Activated CD4-positive, CD25-positive, alpha-beta regulatory T cell treated with anti-CD3 and anti-CD28 coated beads, Interleukin-2, amount 50 U/mL, for 24 hours (primary cell): ENCODE data around the gene ZBTB4.

Experiments used
- ATAC-seq, 2 donors: fragments of 150-1000 bp; cut with Tn5 transposase; one replicate each; pipeline ENCODE4 v1.10.0; 2021; ENCODE audit warnings: mild to moderate bottlenecking in 1 of 2, moderate library complexity in 1 of 2

Gene ZBTB4

GRCh38 chr17:7440834-7441195, 38.6 kb downstream of the ZBTB4 start:
- no peak for ATAC-seq

- ATAC-seq: no peak
Measured at GRCh38 chr17:7440113-7440833, 39.2 kb downstream of the ZBTB4 start.

- no peak for ATAC-seq
Measured at GRCh38 chr17:7439462-7440112, 39.8 kb downstream of the ZBTB4 start, which contains the start of gene FGF11. Gene FGF11 (plus strand): TSS chr17:7439512. CDS start chr17:7439621, 109 bp downstream.

- no peak for ATAC-seq
Measured at GRCh38 chr17:7438656-7439460, 40.6 kb downstream of the ZBTB4 start.

- no peak for ATAC-seq
Measured at GRCh38 chr17:7437950-7438614, 41.3 kb downstream of the ZBTB4 start.

- ATAC-seq: no peak
Measured at GRCh38 chr17:7437369-7437863, 42.0 kb downstream of the ZBTB4 start.

- peak; percentile 72 to 75 for ATAC-seq
Measured at GRCh38 chr17:7436556-7437368, 42.7 kb downstream of the ZBTB4 start.

GRCh38 chr17:7435676-7436555, 43.5 kb downstream of the ZBTB4 start:
- peak; percentile 6 to 7 for ATAC-seq

- no peak for ATAC-seq
Measured at GRCh38 chr17:7432296-7432695, 47.1 kb downstream of the ZBTB4 start.

GRCh38 chr17:7431231-7431630, 48.2 kb downstream of the ZBTB4 start:
- ATAC-seq: no peak

- no peak for ATAC-seq
Measured at GRCh38 chr17:7429722-7430121, 49.7 kb downstream of the ZBTB4 start.

GRCh38 chr17:7428557-7428956, 50.9 kb downstream of the ZBTB4 start, which contains the start of gene SPEM3:
Gene SPEM3 (plus strand): TSS chr17:7428857. CDS start chr17:7428903, 46 bp downstream.
- no peak for ATAC-seq

- ATAC-seq: no peak
Measured at GRCh38 chr17:7427549-7427948, 51.9 kb downstream of the ZBTB4 start.

GRCh38 chr17:7426896-7427489, 52.4 kb downstream of the ZBTB4 start:
- no peak for ATAC-seq

- no peak for ATAC-seq
Measured at GRCh38 chr17:7426203-7426863, 53.1 kb downstream of the ZBTB4 start.

- no peak for ATAC-seq
Measured at GRCh38 chr17:7425756-7426155, 53.7 kb downstream of the ZBTB4 start.

GRCh38 chr17:7425316-7425715, 54.1 kb downstream of the ZBTB4 start, which contains the start of gene SPEM2:
Gene SPEM2 (plus strand): TSS chr17:7425616. CDS start chr17:7425689, 73 bp downstream.
- ATAC-seq: no peak

- ATAC-seq: no peak
Measured at GRCh38 chr17:7423679-7424078, 55.8 kb downstream of the ZBTB4 start.

GRCh38 chr17:7421186-7421585, 58.2 kb downstream of the ZBTB4 start:
- ATAC-seq: no peak
